ENCODE data around the gene ADGRG6.

ADGRG6 gene

GRCh38 chr6:142384519-142385254, 82.9 kb downstream of the ADGRG6 start:
- Histone ChIP-seq H3K9ac (ENCODE audit: low read length) (no peak overlapping the region), H3K27ac (ENCODE audit: low read length) (no peak overlapping the region), H3K36me3 (ENCODE audit: control insufficient read depth, low read depth, low read length) (no peaks in the 10 kb centered on the region), H3K4me3 (ENCODE audit: low read length) (no peak overlapping the region), H3K9me3 (ENCODE audit: control insufficient read depth, low read depth, low read length) (no peaks in the 10 kb centered on the region), H3K4me1 (ENCODE audit: control insufficient read depth, low read depth, low read length) (no peaks in the 10 kb centered on the region), H3K27me3 (ENCODE audit: control insufficient read depth, insufficient read depth, low read length) (no peaks in the 10 kb centered on the region)

- Histone ChIP-seq H3K4me1 (ENCODE audit: control insufficient read depth, low read depth, low read length) (no peaks in the 10 kb centered on the region), H3K27me3 (ENCODE audit: control insufficient read depth, insufficient read depth, low read length) (no peaks in the 10 kb centered on the region), H3K4me3 (ENCODE audit: low read length) (no peak overlapping the region), H3K9ac (ENCODE audit: low read length) (no peak overlapping the region), H3K27ac (ENCODE audit: low read length) (no peak overlapping the region), H3K36me3 (ENCODE audit: control insufficient read depth, low read depth, low read length) (no peaks in the 10 kb centered on the region), H3K9me3 (ENCODE audit: control insufficient read depth, low read depth, low read length) (no peaks in the 10 kb centered on the region)
Measured at GRCh38 chr6:142385352-142385751, 83.5 kb downstream of the ADGRG6 start.

GRCh38 chr6:142386657-142387056, 84.8 kb downstream of the ADGRG6 start:
- H3K27me3 ChIP-seq (ENCODE audit: control insufficient read depth, insufficient read depth, low read length), result no peaks in the 10 kb centered on the region

GRCh38 chr6:142387997-142388815, 86.4 kb downstream of the ADGRG6 start:
- no peaks in the 10 kb centered on the region for H3K36me3 ChIP-seq (ENCODE audit: control insufficient read depth, low read depth, low read length)
- H3K27ac ChIP-seq (ENCODE audit: low read length), result no peak overlapping the region
- H3K9me3 ChIP-seq (ENCODE audit: control insufficient read depth, low read depth, low read length), result no peaks in the 10 kb centered on the region
- H3K4me1 ChIP-seq (ENCODE audit: control insufficient read depth, low read depth, low read length), result no peaks in the 10 kb centered on the region
- H3K4me3 ChIP-seq (ENCODE audit: low read length), result no peak overlapping the region
- no peaks in the 10 kb centered on the region for H3K27me3 ChIP-seq (ENCODE audit: control insufficient read depth, insufficient read depth, low read length)
- H3K9ac ChIP-seq (ENCODE audit: low read length), result no peak overlapping the region

More at GRCh38 chr6:142386657-142387056, 84.8 kb downstream of the ADGRG6 start:
- Histone ChIP-seq H3K27ac (ENCODE audit: low read length) (no peak overlapping the region), H3K4me1 (ENCODE audit: control insufficient read depth, low read depth, low read length) (no peaks in the 10 kb centered on the region), H3K36me3 (ENCODE audit: control insufficient read depth, low read depth, low read length) (no peaks in the 10 kb centered on the region), H3K9ac (ENCODE audit: low read length) (no peak overlapping the region), H3K9me3 (ENCODE audit: control insufficient read depth, low read depth, low read length) (no peaks in the 10 kb centered on the region), H3K4me3 (ENCODE audit: low read length) (no peak overlapping the region)

GRCh38 chr6:142395266-142395665, 93.5 kb downstream of the ADGRG6 start:
- H3K36me3 ChIP-seq (ENCODE audit: control insufficient read depth, low read depth, low read length), result no peaks in the 10 kb centered on the region
- no peaks in the 10 kb centered on the region for H3K27me3 ChIP-seq (ENCODE audit: control insufficient read depth, insufficient read depth, low read length)
- H3K9me3 ChIP-seq (ENCODE audit: control insufficient read depth, low read depth, low read length), result no peaks in the 10 kb centered on the region
- no peak overlapping the region for H3K27ac ChIP-seq (ENCODE audit: low read length)
- H3K4me1 ChIP-seq (ENCODE audit: control insufficient read depth, low read depth, low read length), result peaks cover 4% of the 10 kb centered on the region
- H3K4me3 ChIP-seq (ENCODE audit: low read length), result no peak overlapping the region
- no peak overlapping the region for H3K9ac ChIP-seq (ENCODE audit: low read length)

GRCh38 chr6:142395768-142396231, 94.0 kb downstream of the ADGRG6 start:
- Histone ChIP-seq H3K9me3 (ENCODE audit: control insufficient read depth, low read depth, low read length) (no peaks in the 10 kb centered on the region), H3K4me3 (ENCODE audit: low read length) (no peak overlapping the region), H3K9ac (ENCODE audit: low read length) (no peak overlapping the region)

GRCh38 chr6:142398353-142398752, 96.5 kb downstream of the ADGRG6 start:
- H3K4me3 ChIP-seq (ENCODE audit: low read length), result no peak overlapping the region
- H3K4me1 ChIP-seq (ENCODE audit: control insufficient read depth, low read depth, low read length), result peaks cover 14% of the 10 kb centered on the region
- H3K27ac ChIP-seq (ENCODE audit: low read length), result no peak overlapping the region
- H3K27me3 ChIP-seq (ENCODE audit: control insufficient read depth, insufficient read depth, low read length), result no peaks in the 10 kb centered on the region
- H3K9ac ChIP-seq (ENCODE audit: low read length), result no peak overlapping the region
- no peaks in the 10 kb centered on the region for H3K36me3 ChIP-seq (ENCODE audit: control insufficient read depth, low read depth, low read length)
- no peaks in the 10 kb centered on the region for H3K9me3 ChIP-seq (ENCODE audit: control insufficient read depth, low read depth, low read length)

More at GRCh38 chr6:142395768-142396231, 94.0 kb downstream of the ADGRG6 start:
- Histone ChIP-seq H3K36me3 (ENCODE audit: control insufficient read depth, low read depth, low read length) (no peaks in the 10 kb centered on the region), H3K4me1 (ENCODE audit: control insufficient read depth, low read depth, low read length) (peaks cover 9% of the 10 kb centered on the region), H3K27me3 (ENCODE audit: control insufficient read depth, insufficient read depth, low read length) (no peaks in the 10 kb centered on the region), H3K27ac (ENCODE audit: low read length) (no peak overlapping the region)

- H3K9ac ChIP-seq (ENCODE audit: low read length), result no peak overlapping the region
- H3K4me1 ChIP-seq (ENCODE audit: control insufficient read depth, low read depth, low read length), result peaks cover 14% of the 10 kb centered on the region
- H3K36me3 ChIP-seq (ENCODE audit: control insufficient read depth, low read depth, low read length), result no peaks in the 10 kb centered on the region
- no peaks in the 10 kb centered on the region for H3K27me3 ChIP-seq (ENCODE audit: control insufficient read depth, insufficient read depth, low read length)
- no peaks in the 10 kb centered on the region for H3K9me3 ChIP-seq (ENCODE audit: control insufficient read depth, low read depth, low read length)
- no peak overlapping the region for H3K4me3 ChIP-seq (ENCODE audit: low read length)
- no peak overlapping the region for H3K27ac ChIP-seq (ENCODE audit: low read length)
Measured at GRCh38 chr6:142399739-142400138, 97.9 kb downstream of the ADGRG6 start.

- Histone ChIP-seq H3K4me3 (ENCODE audit: low read length) (no peak overlapping the region), H3K9me3 (ENCODE audit: control insufficient read depth, low read depth, low read length) (no peaks in the 10 kb centered on the region), H3K4me1 (ENCODE audit: control insufficient read depth, low read depth, low read length) (peaks cover 14% of the 10 kb centered on the region), H3K9ac (ENCODE audit: low read length) (no peak overlapping the region), H3K27me3 (ENCODE audit: control insufficient read depth, insufficient read depth, low read length) (no peaks in the 10 kb centered on the region), H3K27ac (ENCODE audit: low read length) (no peak overlapping the region), H3K36me3 (ENCODE audit: control insufficient read depth, low read depth, low read length) (no peaks in the 10 kb centered on the region)
Measured at GRCh38 chr6:142400495-142400894, 98.7 kb downstream of the ADGRG6 start.

GRCh38 chr6:142401838-142402237, 100.0 kb downstream of the ADGRG6 start:
- no peak overlapping the region for H3K27ac ChIP-seq (ENCODE audit: low read length)
- H3K4me3 ChIP-seq (ENCODE audit: low read length), result no peak overlapping the region
- H3K36me3 ChIP-seq (ENCODE audit: control insufficient read depth, low read depth, low read length), result no peaks in the 10 kb centered on the region
- H3K9ac ChIP-seq (ENCODE audit: low read length), result no peak overlapping the region
- H3K9me3 ChIP-seq (ENCODE audit: control insufficient read depth, low read depth, low read length), result no peaks in the 10 kb centered on the region
- peaks cover 14% of the 10 kb centered on the region for H3K4me1 ChIP-seq (ENCODE audit: control insufficient read depth, low read depth, low read length)
- no peaks in the 10 kb centered on the region for H3K27me3 ChIP-seq (ENCODE audit: control insufficient read depth, insufficient read depth, low read length)

- no peak overlapping the region for H3K4me3 ChIP-seq (ENCODE audit: low read length)
- H3K27me3 ChIP-seq (ENCODE audit: control insufficient read depth, insufficient read depth, low read length), result no peaks in the 10 kb centered on the region
- no peak overlapping the region for H3K27ac ChIP-seq (ENCODE audit: low read length)
- H3K9me3 ChIP-seq (ENCODE audit: control insufficient read depth, low read depth, low read length), result no peaks in the 10 kb centered on the region
- H3K4me1 ChIP-seq (ENCODE audit: control insufficient read depth, low read depth, low read length), result peaks cover 14% of the 10 kb centered on the region
- H3K36me3 ChIP-seq (ENCODE audit: control insufficient read depth, low read depth, low read length), result no peaks in the 10 kb centered on the region
- no peak overlapping the region for H3K9ac ChIP-seq (ENCODE audit: low read length)
Measured at GRCh38 chr6:142404751-142405150, 102.9 kb downstream of the ADGRG6 start.

Measured in iPS-18a (cell line).